Activated naive CD4-positive, alpha-beta T cell treated with anti-CD3 and anti-CD28 coated beads for 36 hours (primary cell): ENCODE data around the gene TCOF1. TPM values are rescaled to one million over a fixed set of nuclear protein-coding genes. Genes with fewer than 3 reads are reported as not detected.

Experiments
- CTCF ChIA-PET: fragments of 350-600 bp; sonication (Branson Sonifier 250); formaldehyde crosslinking; loops from one replicate; lab custom pipeline; 2021; ENCODE audit warnings: antibody characterized with exemption; lab: Charles Lee
- DNase-seq: peaks from one replicate; pipeline ENCODE4 v3.0.0-alpha.2; 2020
- H3K27ac Mint-ChIP-seq: one replicate; pipeline ENCODE4 v1.8.0; 2021; ENCODE audit warnings: mild to moderate bottlenecking, mixed read lengths
- H3K27me3 Mint-ChIP-seq: one replicate; pipeline ENCODE4 v1.8.0; 2021; ENCODE audit warnings: low read depth, mixed read lengths
- H3K36me3 Mint-ChIP-seq: one replicate; pipeline ENCODE4 v1.8.0; 2021; ENCODE audit warnings: low read depth, mixed read lengths
- H3K4me1 Mint-ChIP-seq: one replicate; pipeline ENCODE4 v1.8.0; 2021; ENCODE audit warnings: low read depth, mixed read lengths
- H3K4me3 Mint-ChIP-seq: one replicate; pipeline ENCODE4 v1.8.0; 2021; ENCODE audit warnings: mild to moderate bottlenecking, moderate library complexity, mixed read lengths
- H3K9me3 Mint-ChIP-seq: one replicate; pipeline ENCODE4 v1.8.0; 2021; ENCODE audit warnings: mixed read lengths
- intact Hi-C: fragments of 100-400 bp; cut with micrococcal nuclease; formaldehyde crosslinking; loops from one replicate; pipeline ENCODE4 v1.15.1; 2023
- total RNA-seq, 2 experiments: library from RNA; stranded (reverse); gene quantifications; one replicate each; pipeline ENCODE4 v1.2.3, GENCODE V29; 2021

Gene TCOF1
- total RNA-seq, 2 experiments from 2014 or later, result 114 to 115 TPM

DNA sequence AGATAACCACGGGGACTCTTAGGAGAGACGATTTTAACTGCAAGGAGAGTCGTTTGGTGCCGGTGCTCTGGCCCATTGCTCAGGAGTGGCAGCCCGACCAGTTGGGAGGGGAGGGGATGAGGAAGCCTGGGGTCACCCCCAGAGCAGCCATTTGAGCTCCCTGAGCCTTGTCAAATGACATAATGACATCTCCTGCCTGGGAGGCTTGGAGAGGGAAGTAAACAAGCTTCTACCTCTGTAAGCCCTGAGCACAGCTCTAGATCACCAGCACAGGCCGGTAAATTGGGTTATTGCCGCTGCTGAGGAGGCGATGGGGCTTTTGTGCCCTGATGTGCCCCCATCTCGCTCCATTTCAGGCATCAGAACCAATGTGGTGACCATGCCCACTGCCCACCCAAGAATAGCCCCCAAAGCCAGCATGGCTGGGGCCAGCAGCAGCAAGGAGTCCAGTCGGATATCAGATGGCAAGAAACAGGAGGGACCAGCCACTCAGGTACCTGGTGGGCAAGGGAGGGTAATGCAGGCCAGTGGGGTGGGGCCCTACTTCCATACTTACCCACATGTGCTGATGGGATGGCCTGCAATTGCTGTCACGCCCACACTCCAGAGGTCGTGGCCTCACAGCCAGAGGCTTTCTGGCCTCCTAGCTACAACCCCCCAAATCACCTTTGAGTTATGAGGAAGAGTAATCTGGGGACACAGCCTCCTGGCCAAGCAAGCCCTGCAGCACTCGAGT lies 32.2 kb downstream of the TCOF1 start:
- DNase-seq, result no peak
- H3K4me3 Mint-ChIP-seq, result no peak overlapping the region
- CTCF ChIA-PET, result interaction anchor here (1.4 kb wide), 1 partner anchor 47 kb away, joined by 3 read pairs; no protein-coding TSS in a partner anchor
- H3K4me1 Mint-ChIP-seq, result no peaks in the 10 kb centered on the region
- intact Hi-C loops, result no loop called here
- no peaks in the 10 kb centered on the region for H3K27me3 Mint-ChIP-seq
- H3K9me3 Mint-ChIP-seq, result no peaks in the 10 kb centered on the region
- H3K36me3 Mint-ChIP-seq, result peaks cover 22% of the 10 kb centered on the region
- H3K27ac Mint-ChIP-seq, result no peak overlapping the region

DNA sequence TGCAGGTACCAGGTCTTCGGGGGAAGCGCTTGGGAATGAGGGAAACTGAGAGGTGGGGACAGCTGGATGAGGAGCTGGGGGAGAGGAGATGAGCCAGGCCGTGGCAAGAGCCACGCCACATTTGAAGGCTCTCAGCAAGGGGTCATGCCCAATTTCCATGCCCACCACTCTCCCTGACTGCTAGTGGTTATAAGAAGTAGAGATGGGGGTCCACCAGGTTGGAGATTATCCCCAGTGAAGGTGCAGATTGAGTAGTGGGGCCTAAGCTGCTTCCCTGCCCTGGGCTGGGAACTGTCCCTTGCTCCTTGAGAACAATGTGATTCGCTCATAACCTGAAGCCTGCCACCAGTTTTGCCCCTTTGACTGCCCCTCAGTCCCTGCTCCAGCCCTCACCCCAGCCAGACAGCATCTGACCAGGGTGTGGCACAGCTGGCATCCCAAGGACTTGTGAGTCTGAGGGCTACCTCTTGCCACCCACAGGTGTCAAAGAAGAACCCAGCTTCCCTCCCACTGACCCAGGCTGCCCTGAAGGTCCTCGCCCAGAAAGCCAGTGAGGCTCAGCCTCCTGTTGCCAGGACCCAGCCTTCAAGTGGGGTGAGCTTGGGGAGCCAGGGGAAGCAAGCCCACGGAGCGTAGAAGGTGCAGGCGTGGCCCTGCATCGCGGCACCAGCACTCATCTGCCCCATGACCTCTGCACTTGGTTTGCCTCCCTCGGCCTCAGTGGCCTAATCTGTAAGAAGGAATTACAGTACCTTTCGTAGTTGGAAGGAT lies 33.8 kb downstream of the TCOF1 start:
- Mint-ChIP-seq H3K4me3 (no peak overlapping the region), H3K4me1 (no peaks in the 10 kb centered on the region), H3K36me3 (peaks cover 29% of the 10 kb centered on the region), H3K27ac (no peak overlapping the region), H3K9me3 (no peaks in the 10 kb centered on the region), H3K27me3 (no peaks in the 10 kb centered on the region)
- no peak for DNase-seq
- CTCF ChIA-PET, result no interaction called here
- intact Hi-C loops, result no loop called here

DNA sequence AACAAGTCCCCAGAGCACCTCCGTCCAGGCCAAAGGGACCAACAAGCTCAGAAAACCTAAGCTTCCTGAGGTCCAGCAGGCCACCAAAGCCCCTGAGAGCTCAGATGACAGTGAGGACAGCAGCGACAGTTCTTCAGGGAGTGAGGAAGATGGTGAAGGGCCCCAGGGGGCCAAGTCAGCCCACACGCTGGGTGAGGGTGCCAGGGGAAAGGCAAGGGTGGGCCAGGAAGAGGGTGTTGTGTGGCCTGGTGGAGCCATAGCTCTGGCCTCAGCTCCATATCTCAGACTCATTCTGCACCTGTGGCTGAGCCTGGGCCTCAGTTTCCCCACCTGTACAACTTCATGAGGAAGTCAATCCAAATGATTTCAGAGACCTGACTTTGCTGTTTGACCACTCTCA lies 34.5 kb downstream of the TCOF1 start:
- DNase-seq, result no peak
- H3K9me3 Mint-ChIP-seq, result no peaks in the 10 kb centered on the region
- no peak overlapping the region for H3K27ac Mint-ChIP-seq
- no peaks in the 10 kb centered on the region for H3K4me1 Mint-ChIP-seq
- CTCF ChIA-PET, result no interaction called here
- no peak overlapping the region for H3K4me3 Mint-ChIP-seq
- intact Hi-C loops, result no loop called here
- peaks cover 32% of the 10 kb centered on the region for H3K36me3 Mint-ChIP-seq
- H3K27me3 Mint-ChIP-seq, result no peaks in the 10 kb centered on the region

DNA sequence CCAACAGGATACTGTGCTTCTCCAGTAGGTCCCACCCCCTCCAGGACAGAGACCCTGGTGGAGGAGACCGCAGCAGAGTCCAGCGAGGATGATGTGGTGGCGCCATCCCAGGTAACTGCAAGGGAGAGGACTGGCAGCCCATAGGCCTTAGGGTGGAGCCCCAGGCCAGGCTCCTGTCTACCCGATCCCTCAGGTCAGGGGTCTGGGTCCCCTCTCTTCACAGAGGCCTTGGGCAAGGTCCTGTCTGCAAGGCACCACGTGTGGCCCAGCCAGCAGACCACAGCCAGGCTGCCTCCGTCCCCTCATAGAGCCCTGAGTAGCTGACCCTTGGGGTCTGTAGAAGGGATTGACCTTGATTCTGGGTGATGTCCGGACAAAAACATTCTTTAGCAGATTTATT lies 35.2 kb downstream of the TCOF1 start:
- CTCF ChIA-PET, result no interaction called here
- Mint-ChIP-seq H3K27ac (no peak overlapping the region), H3K36me3 (peaks cover 32% of the 10 kb centered on the region), H3K27me3 (no peaks in the 10 kb centered on the region), H3K4me1 (no peaks in the 10 kb centered on the region), H3K9me3 (no peaks in the 10 kb centered on the region), H3K4me3 (no peak overlapping the region)
- intact Hi-C loops, result no loop called here
- DNase-seq, result no peak

DNA sequence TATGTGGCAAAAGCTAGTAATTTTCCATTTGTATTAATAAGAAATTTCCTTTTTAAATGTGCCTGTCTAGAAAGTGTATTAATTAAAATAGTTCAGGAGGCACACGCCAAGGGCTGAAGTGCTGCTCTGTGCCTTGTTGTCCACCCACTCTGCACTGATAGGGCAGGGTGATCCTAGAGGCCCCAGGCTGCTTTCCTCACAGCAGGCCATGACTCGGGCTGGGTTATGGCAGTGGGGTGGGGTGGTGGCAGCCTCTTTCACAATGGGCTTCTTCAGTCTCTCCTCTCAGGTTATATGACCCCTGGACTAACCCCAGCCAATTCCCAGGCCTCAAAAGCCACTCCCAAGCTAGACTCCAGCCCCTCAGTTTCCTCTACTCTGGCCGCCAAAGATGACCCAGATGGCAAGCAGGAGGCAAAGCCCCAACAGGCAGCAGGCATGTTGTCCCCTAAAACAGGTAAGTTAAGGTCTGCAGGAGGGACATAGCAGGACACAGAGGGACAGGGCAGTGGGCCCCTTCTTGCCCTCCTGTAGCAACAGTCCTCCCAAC lies 35.7 kb downstream of the TCOF1 start:
- peaks cover 33% of the 10 kb centered on the region for H3K36me3 Mint-ChIP-seq
- CTCF ChIA-PET, result no interaction called here

DNA sequence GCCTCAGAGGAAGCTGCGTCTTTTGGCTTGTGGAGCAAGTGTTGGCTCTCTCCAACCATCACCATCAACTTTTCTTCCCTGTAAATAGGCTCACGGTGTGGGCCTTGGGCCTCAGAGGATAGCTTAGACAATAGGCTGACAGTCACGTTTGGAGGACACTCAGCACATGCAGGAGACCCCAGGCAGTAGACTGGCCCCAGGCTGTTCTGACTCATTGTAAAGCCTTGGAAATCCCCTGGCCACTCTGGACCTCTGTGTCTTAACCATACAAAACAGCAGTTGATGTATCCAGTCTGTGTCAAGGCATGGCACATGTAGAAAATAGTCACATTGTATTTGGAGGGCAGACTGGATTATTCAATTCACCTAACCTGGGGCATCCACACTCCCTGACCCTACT lies 36.6 kb downstream of the TCOF1 start:
- H3K36me3 Mint-ChIP-seq, result peaks cover 34% of the 10 kb centered on the region
- no peak overlapping the region for H3K4me3 Mint-ChIP-seq
- H3K27me3 Mint-ChIP-seq, result no peaks in the 10 kb centered on the region
- no peak for DNase-seq
- H3K27ac Mint-ChIP-seq, result peak overlapping the region; percentile 18
- CTCF ChIA-PET, result no interaction called here
- no peaks in the 10 kb centered on the region for H3K9me3 Mint-ChIP-seq
- intact Hi-C loops, result no loop called here
- no peaks in the 10 kb centered on the region for H3K4me1 Mint-ChIP-seq

More for the DNA sequence above, 35.7 kb downstream of the TCOF1 start:
- H3K4me3 Mint-ChIP-seq, result no peak overlapping the region
- H3K9me3 Mint-ChIP-seq, result no peaks in the 10 kb centered on the region
- no peak for DNase-seq
- peak overlapping the region; percentile 56 for H3K27ac Mint-ChIP-seq
- H3K27me3 Mint-ChIP-seq, result no peaks in the 10 kb centered on the region
- H3K4me1 Mint-ChIP-seq, result no peaks in the 10 kb centered on the region
- intact Hi-C loops, result no loop called here

DNA sequence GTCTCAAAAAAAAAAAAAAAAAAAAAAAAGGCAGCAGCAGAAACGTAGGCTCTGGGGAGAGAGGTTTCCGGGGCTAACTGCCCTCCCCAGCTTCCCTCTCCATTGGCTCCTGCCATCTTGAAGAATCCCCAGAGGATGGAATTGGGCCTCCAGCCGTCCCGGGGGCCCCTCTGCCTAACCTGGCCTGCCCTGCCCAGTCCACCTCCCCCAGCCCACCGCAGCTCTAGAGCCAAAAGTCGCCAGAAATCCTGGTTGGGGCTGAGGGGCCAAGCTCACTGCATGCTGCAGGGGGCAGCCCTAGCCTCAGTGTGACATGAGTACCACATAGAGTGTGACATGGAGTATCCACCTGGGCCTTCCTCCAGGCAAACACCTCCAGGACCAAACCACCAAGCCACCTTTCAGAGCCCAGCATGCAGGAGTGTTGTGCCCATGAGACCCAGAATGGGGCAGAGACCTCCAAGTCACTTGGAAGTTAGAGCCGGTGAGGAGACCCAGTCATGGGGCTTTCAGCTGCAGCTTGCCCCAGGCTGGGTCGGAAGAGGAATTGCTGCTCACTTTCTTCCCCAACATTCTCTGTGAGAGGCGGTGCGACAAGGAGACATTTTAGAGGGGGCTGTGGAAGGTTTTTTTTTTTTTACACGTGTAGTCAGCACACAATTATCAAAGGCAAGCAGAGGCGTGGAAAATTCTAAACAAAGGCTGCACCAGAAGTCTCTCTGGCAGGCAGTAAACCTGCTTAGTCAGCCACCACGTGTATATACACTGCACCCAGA lies 37.6 kb downstream of the TCOF1 start:
- Mint-ChIP-seq H3K27me3 (no peaks in the 10 kb centered on the region), H3K9me3 (no peaks in the 10 kb centered on the region), H3K4me3 (no peak overlapping the region), H3K4me1 (no peaks in the 10 kb centered on the region), H3K27ac (peak overlapping the region; percentile 36), H3K36me3 (peaks cover 32% of the 10 kb centered on the region)
- intact Hi-C loops, result loop anchor here (1.0 kb wide), 1 partner anchor 41 kb away; no protein-coding TSS in a partner anchor
- CTCF ChIA-PET, result interaction anchor here (1.4 kb wide), 1 partner anchor 41 kb away, joined by 5 read pairs; no protein-coding TSS in a partner anchor
- DNase-seq, result no peak

DNA sequence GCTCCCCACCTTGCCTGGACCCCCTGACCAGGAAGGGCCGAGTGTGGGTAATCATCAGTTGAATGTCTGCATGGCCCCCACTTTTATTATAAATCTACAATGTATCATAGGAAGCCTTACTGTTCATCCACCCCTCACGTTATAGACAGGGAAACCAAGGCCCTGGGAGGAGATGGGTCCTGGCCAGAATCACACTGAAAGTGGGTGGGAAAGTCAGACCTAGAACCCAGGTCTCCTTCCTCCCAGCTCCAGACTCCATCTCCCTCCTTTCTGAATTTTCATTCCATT lies 38.1 kb downstream of the TCOF1 start:
- intact Hi-C loops, result loop anchor here (1.0 kb wide), 1 partner anchor 41 kb away; no protein-coding TSS in a partner anchor
- Mint-ChIP-seq H3K4me3 (no peak overlapping the region), H3K27ac (no peak overlapping the region), H3K27me3 (no peaks in the 10 kb centered on the region), H3K9me3 (no peaks in the 10 kb centered on the region), H3K36me3 (peaks cover 36% of the 10 kb centered on the region), H3K4me1 (no peaks in the 10 kb centered on the region)
- DNase-seq, result no peak
- CTCF ChIA-PET, result interaction anchor here (1.4 kb wide), 1 partner anchor 41 kb away, joined by 5 read pairs; no protein-coding TSS in a partner anchor

DNA sequence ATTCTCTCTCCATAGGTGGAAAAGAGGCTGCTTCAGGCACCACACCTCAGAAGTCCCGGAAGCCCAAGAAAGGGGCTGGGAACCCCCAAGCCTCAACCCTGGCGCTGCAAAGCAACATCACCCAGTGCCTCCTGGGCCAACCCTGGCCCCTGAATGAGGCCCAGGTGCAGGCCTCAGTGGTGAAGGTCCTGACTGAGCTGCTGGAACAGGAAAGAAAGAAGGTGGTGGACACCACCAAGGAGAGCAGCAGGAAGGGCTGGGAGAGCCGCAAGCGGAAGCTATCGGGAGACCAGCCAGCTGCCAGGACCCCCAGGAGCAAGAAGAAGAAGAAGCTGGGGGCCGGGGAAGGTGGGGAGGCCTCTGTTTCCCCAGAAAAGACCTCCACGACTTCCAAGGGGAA lies 38.8 kb downstream of the TCOF1 start:
- Mint-ChIP-seq H3K4me3 (no peak overlapping the region), H3K27ac (no peak overlapping the region), H3K9me3 (no peaks in the 10 kb centered on the region), H3K4me1 (no peaks in the 10 kb centered on the region), H3K27me3 (no peaks in the 10 kb centered on the region), H3K36me3 (peaks cover 39% of the 10 kb centered on the region)
- DNase-seq, result no peak
- intact Hi-C loops, result no loop called here
- CTCF ChIA-PET, result interaction anchor here (0.6 to 1.4 kb wide), 2 partner anchors 25 to 40 kb away, joined by 5 read pairs; no protein-coding TSS in a partner anchor

DNA sequence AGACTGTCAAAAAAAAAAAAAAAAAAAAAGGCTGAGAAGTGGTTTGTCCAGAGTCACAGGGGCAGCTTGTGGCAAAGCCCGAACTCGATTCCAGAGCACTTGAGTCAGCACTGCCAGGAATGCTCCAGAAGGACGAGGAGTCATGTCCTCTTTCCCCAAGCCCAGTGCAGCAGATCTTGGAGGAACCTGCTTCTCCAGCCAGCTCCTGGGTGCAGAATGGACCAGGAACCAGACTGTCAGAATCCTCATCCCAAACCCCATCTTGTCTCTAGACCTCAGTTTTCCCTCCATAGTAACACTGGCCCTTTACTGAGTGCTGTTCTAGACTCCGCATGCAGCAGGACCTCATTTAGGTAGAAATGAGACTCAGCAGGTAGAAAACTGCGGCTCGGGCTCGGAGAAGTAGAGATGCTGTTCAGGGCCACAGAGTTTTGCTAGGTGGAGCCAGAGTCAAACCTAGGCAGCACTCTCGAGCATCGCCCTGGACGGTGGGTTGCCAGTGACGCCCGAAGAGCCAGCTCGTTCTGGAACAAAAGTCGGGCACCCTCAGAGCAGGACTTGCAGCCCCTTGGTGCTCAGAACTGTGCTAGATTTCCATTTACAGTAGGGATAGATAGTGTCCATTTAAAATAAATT lies 39.8 kb downstream of the TCOF1 start:
- CTCF ChIA-PET, result interaction anchor here (0.5 to 1.9 kb wide), 4 partner anchors 13 to 39 kb away, joined by 3 to 8 read pairs (median 5); no protein-coding TSS in a partner anchor
- H3K36me3 Mint-ChIP-seq, result peaks cover 39% of the 10 kb centered on the region
- intact Hi-C loops, result no loop called here
- DNase-seq, result no peak
- no peaks in the 10 kb centered on the region for H3K27me3 Mint-ChIP-seq
- no peaks in the 10 kb centered on the region for H3K9me3 Mint-ChIP-seq
- H3K27ac Mint-ChIP-seq, result no peak overlapping the region
- no peaks in the 10 kb centered on the region for H3K4me1 Mint-ChIP-seq
- no peak overlapping the region for H3K4me3 Mint-ChIP-seq

DNA sequence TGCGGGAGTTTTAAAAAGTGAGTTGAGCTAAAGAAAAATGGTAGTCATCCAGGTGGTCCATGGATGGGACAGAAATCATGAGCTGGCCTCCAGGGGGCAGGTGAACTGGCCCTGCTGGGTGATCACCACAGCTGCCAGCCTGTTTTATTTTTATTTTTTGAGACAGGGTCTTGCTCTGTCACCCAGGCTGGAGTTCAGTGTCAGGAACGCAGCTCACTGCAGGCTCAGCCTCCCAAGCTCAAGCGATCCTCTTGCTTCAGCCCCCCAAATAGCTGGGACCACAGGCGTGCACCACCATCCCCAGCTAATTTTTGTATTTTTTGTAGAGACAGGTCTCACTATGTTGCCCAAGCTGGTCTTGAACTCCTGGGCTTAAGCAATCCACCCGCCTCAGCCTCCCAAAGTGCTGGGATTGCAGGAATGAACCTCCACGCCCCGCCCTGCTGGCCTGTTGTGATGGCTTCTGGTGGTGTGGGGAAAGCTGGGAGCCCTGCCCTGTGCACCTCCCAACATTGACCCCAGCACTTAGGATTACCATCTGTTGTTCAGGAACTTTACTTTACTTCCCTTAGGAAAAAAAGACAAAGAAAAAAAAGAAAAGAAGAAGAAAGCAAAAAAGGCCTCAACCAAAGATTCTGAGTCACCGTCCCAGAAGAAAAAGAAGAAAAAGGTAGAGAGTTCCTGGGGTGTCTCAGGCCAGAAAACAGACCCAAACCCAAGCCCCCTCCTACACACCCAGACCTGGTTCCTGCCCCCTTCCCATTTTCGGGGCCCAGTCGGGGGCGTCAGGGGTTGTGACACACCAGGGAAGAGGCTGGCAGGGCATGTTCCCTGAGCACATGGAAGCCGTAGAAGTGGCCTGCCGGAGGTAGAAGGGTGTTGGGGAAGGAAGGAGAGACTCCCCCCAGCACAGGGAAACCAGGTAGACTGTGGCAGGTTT lies 40.6 kb downstream of the TCOF1 start:
- CTCF ChIA-PET, result interaction anchor here (0.5 to 1.9 kb wide), 7 partner anchors 13 to 52 kb away, joined by 3 to 8 read pairs (median 4); no protein-coding TSS in a partner anchor
- H3K36me3 Mint-ChIP-seq, result peaks cover 45% of the 10 kb centered on the region
- intact Hi-C loops, result no loop called here

More for the DNA sequence above, 40.6 kb downstream of the TCOF1 start:
- Mint-ChIP-seq H3K27me3 (no peaks in the 10 kb centered on the region), H3K4me1 (no peaks in the 10 kb centered on the region), H3K4me3 (no peak overlapping the region), H3K27ac (peak overlapping the region; percentile 66), H3K9me3 (no peaks in the 10 kb centered on the region)
- no peak for DNase-seq
